ENCODE results near the gene MCM5. TPM values are rescaled to one million over a fixed set of nuclear protein-coding genes. Genes with fewer than 3 reads are reported as not detected.

MCM5 gene
- total RNA-seq, 2 donors from 2014 or later: 155 to 179 TPM

DNA sequence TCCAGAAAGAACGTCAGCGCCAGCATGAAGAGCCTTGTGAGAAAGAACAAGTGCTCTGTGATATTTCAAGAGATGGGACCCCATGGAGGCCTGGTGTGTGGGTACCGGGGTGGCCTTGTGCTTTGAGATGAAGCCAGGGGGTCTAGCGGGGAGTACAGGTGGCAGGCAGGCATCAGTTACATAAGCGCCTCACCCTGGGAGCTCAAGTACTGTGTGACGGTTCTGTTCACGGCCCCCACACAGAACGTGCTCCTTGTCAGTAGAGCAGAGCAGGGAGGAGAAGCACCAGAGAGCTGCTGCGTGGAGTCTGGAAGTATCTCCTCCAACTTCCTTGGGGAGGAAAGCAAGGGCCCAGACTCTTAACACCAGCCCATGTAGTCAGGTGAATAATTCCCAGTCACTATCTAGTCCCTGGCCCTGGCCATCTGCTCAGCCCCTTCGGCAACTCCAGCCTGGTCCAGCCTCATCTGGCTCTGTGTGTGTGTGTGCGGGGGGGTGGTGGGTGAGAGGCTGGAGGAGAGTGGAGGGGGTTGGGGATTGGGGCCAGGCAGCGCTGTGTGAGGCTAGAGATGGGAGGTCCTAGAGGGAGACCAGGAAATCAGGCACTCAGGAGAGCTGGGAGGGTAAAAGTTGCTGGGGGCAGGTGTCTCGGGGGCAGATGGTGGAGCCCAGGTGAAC, 32.4 kb downstream of the MCM5 start:
- WGBS, 2 experiments (ENCODE audit: insufficient coverage in 1 of 2, insufficient read length in 1 of 2): 95 to 98% methylated on average over 10 to 13 of the region's 13 CpGs
- Histone ChIP-seq H3K9ac (ENCODE audit: extremely low read depth, low read length, poor library complexity, severe bottlenecking) (no peak overlapping the region), H3K36me3 (ENCODE audit: control insufficient read depth, insufficient read depth, low read length) (peaks cover 43% of the 10 kb centered on the region), H3K9me3 (ENCODE audit: control insufficient read depth, low read length) (peaks cover 25% of the 10 kb centered on the region), H3K27ac (ENCODE audit: low read depth, low read length) (no peak overlapping the region), H3K4me1 (ENCODE audit: control insufficient read depth, insufficient read depth, low read length) (no peaks in the 10 kb centered on the region), H3K4me3 (ENCODE audit: low read length) (no peak overlapping the region), H3K27me3 (ENCODE audit: control insufficient read depth, insufficient read depth, low read length, poor library complexity, severe bottlenecking) (no peaks in the 10 kb centered on the region)
- H3K36me3 Mint-ChIP-seq (ENCODE audit: low read depth): peaks cover 58% of the 10 kb centered on the region
- H3K4me3 Mint-ChIP-seq: no peak overlapping the region
- no peaks in the 10 kb centered on the region for H3K4me1 Mint-ChIP-seq
- no peaks in the 10 kb centered on the region for H3K27me3 Mint-ChIP-seq (ENCODE audit: insufficient read depth)
- peaks cover 21% of the 10 kb centered on the region for H3K9me3 Mint-ChIP-seq
- TF ChIP-seq, protein P1, sequence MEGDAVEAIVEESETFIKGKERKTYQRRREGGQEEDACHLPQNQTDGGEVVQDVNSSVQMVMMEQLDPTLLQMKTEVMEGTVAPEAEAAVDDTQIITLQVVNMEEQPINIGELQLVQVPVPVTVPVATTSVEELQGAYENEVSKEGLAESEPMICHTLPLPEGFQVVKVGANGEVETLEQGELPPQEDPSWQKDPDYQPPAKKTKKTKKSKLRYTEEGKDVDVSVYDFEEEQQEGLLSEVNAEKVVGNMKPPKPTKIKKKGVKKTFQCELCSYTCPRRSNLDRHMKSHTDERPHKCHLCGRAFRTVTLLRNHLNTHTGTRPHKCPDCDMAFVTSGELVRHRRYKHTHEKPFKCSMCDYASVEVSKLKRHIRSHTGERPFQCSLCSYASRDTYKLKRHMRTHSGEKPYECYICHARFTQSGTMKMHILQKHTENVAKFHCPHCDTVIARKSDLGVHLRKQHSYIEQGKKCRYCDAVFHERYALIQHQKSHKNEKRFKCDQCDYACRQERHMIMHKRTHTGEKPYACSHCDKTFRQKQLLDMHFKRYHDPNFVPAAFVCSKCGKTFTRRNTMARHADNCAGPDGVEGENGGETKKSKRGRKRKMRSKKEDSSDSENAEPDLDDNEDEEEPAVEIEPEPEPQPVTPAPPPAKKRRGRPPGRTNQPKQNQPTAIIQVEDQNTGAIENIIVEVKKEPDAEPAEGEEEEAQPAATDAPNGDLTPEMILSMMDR (conservative IDR thresholded peaks at IDR 0.05): no peak
- peak overlapping the region; percentile 15 for H3K27ac Mint-ChIP-seq
- DNase-seq: no peak

DNA sequence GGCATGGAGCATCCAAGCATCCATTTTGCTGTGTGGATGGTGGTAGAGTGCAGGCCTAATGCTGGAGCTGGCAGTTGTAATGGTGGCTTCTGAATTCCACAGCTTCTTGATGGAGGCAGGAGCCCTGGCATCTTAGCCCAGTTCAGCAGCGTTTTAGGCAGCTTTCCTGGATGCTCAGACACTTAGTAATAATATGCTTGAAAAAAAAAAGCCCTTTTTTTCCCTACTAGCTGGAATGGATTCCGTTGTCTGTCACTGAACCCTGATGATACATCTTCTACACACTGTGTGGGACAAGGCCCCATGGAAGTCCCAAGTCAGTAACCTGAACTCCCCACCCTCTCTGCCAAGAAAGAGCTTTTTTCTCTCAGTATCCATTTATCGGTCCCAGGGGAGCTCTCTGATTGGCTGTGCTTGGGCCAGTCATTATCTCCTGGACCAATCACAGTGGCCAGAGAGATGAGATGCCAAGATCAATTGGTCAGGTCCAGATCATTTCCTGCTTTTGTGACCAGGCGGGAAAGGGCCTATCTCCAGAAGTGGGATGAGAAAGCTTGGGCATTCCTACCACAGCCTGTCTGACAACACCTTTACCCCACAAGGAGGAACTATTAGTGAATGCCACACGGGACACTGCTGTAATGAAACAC, 34.2 kb downstream of the MCM5 start:
- Histone ChIP-seq H3K27me3 (ENCODE audit: control insufficient read depth, insufficient read depth, low read length, poor library complexity, severe bottlenecking) (no peaks in the 10 kb centered on the region), H3K9me3 (ENCODE audit: control insufficient read depth, low read length) (peaks cover 25% of the 10 kb centered on the region), H3K9ac (ENCODE audit: extremely low read depth, low read length, poor library complexity, severe bottlenecking) (no peak overlapping the region), H3K4me1 (ENCODE audit: control insufficient read depth, insufficient read depth, low read length) (no peaks in the 10 kb centered on the region), H3K27ac (ENCODE audit: low read depth, low read length) (no peak overlapping the region), H3K36me3 (ENCODE audit: control insufficient read depth, insufficient read depth, low read length) (peaks cover 39% of the 10 kb centered on the region), H3K4me3 (ENCODE audit: low read length) (no peak overlapping the region)
- Mint-ChIP-seq H3K27ac (no peak overlapping the region), H3K4me1 (no peaks in the 10 kb centered on the region), H3K4me3 (no peak overlapping the region), H3K36me3 (ENCODE audit: low read depth) (peaks cover 55% of the 10 kb centered on the region), H3K9me3 (peaks cover 21% of the 10 kb centered on the region), H3K27me3 (ENCODE audit: insufficient read depth) (no peaks in the 10 kb centered on the region)
- no peak for DNase-seq
- TF ChIP-seq, protein P1 (conservative IDR thresholded peaks at IDR 0.05): no peak
- 91 to 94% methylated on average over 5 of the region's 5 CpGs for WGBS, 2 experiments (ENCODE audit: insufficient coverage in 1 of 2, insufficient read length in 1 of 2)

DNA sequence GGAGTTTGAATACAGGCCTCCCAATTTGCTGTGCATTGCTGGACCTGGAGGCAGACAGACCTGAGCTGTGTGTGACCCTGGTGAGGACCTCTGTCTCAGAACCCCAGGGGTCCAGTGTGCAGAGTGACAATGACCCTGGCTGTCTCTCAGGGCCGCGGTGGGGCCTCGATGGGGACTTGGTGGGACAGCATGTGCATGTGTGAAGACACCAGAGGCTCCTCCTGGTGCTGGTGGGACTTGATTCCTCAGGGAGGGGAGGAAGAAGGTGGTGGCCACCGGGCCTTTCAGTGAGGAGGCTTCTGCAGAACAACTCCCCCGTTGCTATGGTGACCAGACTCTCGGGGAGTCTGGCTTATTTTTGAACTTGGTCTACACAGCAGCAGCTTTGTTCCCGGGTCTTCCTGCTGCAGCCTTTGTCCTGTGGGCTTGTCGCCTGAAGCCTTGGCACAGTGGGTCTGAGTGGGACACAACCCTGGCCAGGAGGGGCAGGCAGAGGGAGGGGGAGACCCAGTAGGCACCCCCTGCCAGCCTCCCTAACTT, 35.3 kb downstream of the MCM5 start:
- no peak overlapping the region for H3K27ac Mint-ChIP-seq
- H3K4me1 ChIP-seq (ENCODE audit: control insufficient read depth, insufficient read depth, low read length): no peaks in the 10 kb centered on the region
- H3K9me3 ChIP-seq (ENCODE audit: control insufficient read depth, low read length): peaks cover 25% of the 10 kb centered on the region
- no peaks in the 10 kb centered on the region for H3K4me1 Mint-ChIP-seq
- H3K4me3 Mint-ChIP-seq: no peak overlapping the region
- 88 to 91% methylated on average over 4 to 8 of the region's 8 CpGs for WGBS, 2 experiments (ENCODE audit: insufficient coverage in 1 of 2, insufficient read length in 1 of 2)
- peaks cover 55% of the 10 kb centered on the region for H3K36me3 Mint-ChIP-seq (ENCODE audit: low read depth)
- no peaks in the 10 kb centered on the region for H3K27me3 ChIP-seq (ENCODE audit: control insufficient read depth, insufficient read depth, low read length, poor library complexity, severe bottlenecking)
- no peak for DNase-seq
- H3K4me3 ChIP-seq (ENCODE audit: low read length): no peak overlapping the region
- peaks cover 21% of the 10 kb centered on the region for H3K9me3 Mint-ChIP-seq
- no peak overlapping the region for H3K9ac ChIP-seq (ENCODE audit: extremely low read depth, low read length, poor library complexity, severe bottlenecking)
- peaks cover 35% of the 10 kb centered on the region for H3K36me3 ChIP-seq (ENCODE audit: control insufficient read depth, insufficient read depth, low read length)
- H3K27ac ChIP-seq (ENCODE audit: low read depth, low read length): peak overlapping the region; percentile 53
- TF ChIP-seq, protein P1 (conservative IDR thresholded peaks at IDR 0.05): no peak
- H3K27me3 Mint-ChIP-seq (ENCODE audit: insufficient read depth): no peaks in the 10 kb centered on the region
